MG63 (cell line): Measurements from ENCODE around the gene DCX. TPM values are rescaled to one million over a fixed set of nuclear protein-coding genes. Genes with fewer than 3 reads are reported as not detected.

Source experiments
- DNase-seq: peaks from one replicate; pipeline ENCODE4 v3.0.0-alpha.2; 2020
- H3K27me3 ChIP-seq: fragments of 250-450 bp; sonication (Bioruptor Pico); 2 replicates; pipeline ENCODE4 v1.5.1; 2020; ENCODE audit warnings: mild to moderate bottlenecking, moderate library complexity
- H3K36me3 ChIP-seq: fragments of 250-450 bp; sonication (Bioruptor Pico); 2 replicates; pipeline ENCODE4 v1.5.1; 2020; ENCODE audit warnings: mild to moderate bottlenecking, moderate library complexity
- H3K4me3 ChIP-seq: fragments of 250-450 bp; sonication (Bioruptor Pico); 2 replicates; pipeline ENCODE4 v1.5.1; 2020; ENCODE audit warnings: mild to moderate bottlenecking, moderate library complexity
- H3K9me3 ChIP-seq: fragments of 250-450 bp; sonication (Bioruptor Pico); 2 replicates; pipeline ENCODE4 v1.5.1; 2020; ENCODE audit warnings: mild to moderate bottlenecking, moderate library complexity
- total RNA-seq: library from RNA; depleted of rRNA; stranded (reverse); fragments of >200 nt; shearing (Covaris generic); gene quantifications from 2 replicates; pipeline ENCODE4 v1.2.3, GENCODE V29; 2014; ENCODE audit warnings: low replicate concordance

DCX gene
- total RNA-seq, 1 experiment from 2014 or later: not detected

DNA sequence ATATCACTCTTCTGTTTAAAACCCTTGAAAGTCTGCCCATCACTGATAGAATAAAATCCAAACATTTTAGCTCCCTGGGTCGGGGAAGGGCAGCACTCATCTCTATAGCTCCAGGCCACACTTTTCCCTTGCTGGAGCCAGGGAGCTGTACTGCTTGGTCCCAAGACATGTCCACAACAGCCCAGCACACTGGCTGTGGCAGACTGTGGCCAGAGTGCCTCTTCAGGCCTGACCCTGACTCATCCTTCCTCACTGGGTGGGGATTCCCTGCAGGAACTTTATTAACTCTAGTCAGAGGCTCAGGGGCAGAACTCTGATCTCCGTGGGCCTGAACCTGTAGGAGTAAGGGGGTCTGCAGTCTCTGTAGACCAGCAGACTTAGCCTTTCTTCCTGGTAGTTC, 71.9 kb downstream of the DCX start:
- Histone ChIP-seq H3K9me3 (no peaks in the 10 kb centered on the region), H3K4me3 (no peak overlapping the region), H3K27me3 (no peaks in the 10 kb centered on the region), H3K36me3 (no peaks in the 10 kb centered on the region)
- no peak for DNase-seq

DNA sequence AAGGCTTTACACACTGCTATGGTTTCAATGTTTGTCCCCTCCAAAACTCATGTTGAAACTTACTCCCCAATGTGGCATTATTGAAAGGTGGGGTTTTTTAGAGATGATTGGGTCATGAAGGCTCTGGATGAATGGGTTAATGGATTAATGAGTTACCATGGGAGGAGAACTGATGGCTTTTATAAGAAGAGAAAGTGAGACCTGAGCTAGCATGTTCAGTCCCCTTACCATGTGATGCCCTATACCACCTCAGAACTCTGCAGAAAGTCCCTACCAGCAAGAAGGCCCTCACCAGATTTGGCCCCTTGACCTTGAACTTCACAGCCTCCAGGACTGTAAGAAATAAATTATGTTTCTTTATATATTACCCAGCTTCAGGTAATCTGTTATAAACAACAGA, 72.8 kb downstream of the DCX start:
- Histone ChIP-seq H3K4me3 (no peak overlapping the region), H3K36me3 (no peaks in the 10 kb centered on the region), H3K27me3 (no peaks in the 10 kb centered on the region), H3K9me3 (no peaks in the 10 kb centered on the region)
- no peak for DNase-seq

DNA sequence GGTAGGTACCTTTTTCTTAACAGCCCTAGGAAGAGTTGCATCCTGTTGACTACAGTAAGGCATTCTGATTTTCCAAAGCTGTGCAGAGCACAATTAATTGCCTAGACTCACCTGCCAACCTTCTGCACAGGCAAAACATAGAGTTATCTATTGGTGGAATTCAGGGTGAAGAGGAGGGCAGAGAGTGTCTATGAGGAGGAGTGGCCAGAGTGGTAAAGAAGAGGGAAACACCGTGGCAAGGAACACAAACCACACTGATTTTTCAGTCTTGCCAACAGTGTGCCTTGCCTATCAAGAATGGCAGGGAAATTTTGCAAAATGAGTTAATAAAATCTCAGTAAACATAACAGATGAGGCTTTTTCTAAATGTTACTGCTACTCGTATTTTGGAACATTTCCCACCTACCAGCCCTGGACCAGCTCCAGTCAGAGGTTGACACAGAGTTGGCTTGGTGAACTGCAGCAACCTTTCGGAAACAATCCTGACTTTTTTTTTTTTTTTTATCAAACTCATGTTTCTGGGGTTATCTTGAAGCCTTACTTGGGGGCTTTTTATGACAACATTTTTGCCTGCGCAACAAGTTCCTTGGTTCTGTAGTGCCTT, 73.8 kb downstream of the DCX start:
- Histone ChIP-seq H3K27me3 (no peaks in the 10 kb centered on the region), H3K36me3 (no peaks in the 10 kb centered on the region), H3K9me3 (no peaks in the 10 kb centered on the region), H3K4me3 (no peak overlapping the region)
- no peak for DNase-seq

DNA sequence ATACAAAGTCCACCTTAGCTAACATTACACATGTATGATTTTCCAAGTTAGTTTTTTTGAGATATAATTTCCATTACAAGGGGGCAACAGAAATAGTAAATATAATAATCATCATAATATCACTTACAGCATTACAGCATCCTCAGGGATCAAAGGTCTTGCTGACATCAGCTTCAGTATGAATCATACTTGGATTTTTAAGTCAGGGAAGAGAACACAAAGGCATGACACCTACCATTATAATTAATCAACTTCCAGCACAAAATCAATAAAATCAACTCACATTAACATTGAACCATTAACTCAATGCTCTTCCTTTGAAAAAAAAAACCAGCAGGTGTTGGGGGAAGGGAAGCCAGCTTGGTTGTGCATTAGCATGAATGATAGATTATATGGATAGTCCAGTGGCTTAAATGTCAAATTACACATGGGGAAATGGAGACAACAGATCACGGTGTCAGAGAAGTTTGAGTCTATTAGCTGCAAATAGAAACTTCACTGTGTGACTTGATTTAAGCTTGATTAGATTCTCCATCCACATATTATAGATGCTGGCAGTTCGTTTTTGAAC, 74.8 kb downstream of the DCX start:
- no peak for DNase-seq
- Histone ChIP-seq H3K9me3 (no peaks in the 10 kb centered on the region), H3K27me3 (no peaks in the 10 kb centered on the region), H3K4me3 (no peak overlapping the region), H3K36me3 (no peaks in the 10 kb centered on the region)

DNA sequence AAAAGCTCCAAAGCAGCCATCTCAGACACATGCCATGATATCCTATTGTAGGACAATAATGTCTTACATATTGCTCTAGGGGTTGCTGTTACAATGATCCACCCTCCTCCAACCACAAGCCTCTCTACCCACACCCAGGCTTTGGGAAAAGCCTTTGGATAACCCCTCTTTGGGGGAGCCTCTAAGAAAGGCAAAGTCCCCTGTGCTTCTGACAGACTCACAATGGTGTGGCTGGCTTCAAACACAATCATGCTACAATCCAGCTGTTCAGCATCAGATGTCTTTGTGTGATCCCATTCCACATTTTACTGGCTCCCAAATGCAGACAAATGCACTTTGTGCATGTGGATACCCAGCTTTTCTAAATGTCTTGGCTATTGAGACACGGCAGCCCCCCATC, 75.9 kb downstream of the DCX start:
- H3K9me3 ChIP-seq: no peaks in the 10 kb centered on the region
- no peak for DNase-seq
- no peaks in the 10 kb centered on the region for H3K27me3 ChIP-seq
- H3K4me3 ChIP-seq: no peak overlapping the region
- no peaks in the 10 kb centered on the region for H3K36me3 ChIP-seq

DNA sequence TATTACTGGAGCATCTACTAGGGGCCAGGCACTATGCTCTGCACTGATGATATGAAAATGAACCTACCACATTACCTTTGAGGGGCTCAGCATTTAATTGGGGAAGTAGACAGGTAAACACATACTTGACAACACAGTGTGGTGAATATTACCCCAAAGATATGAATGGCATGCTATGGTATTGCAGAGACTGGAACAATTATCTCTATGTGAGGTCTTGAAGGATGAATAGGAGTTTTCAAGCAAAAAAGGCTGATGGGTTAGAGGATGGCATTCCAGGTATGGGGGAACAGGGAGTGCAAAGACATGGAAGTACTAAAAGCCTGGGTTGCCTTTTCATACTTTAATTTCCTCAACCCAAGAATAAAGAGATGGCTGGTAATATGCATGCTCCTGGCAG, 82.6 kb downstream of the DCX start:
- no peak for DNase-seq
- Histone ChIP-seq H3K4me3 (no peak overlapping the region), H3K9me3 (no peaks in the 10 kb centered on the region), H3K36me3 (no peaks in the 10 kb centered on the region), H3K27me3 (no peaks in the 10 kb centered on the region)

DNA sequence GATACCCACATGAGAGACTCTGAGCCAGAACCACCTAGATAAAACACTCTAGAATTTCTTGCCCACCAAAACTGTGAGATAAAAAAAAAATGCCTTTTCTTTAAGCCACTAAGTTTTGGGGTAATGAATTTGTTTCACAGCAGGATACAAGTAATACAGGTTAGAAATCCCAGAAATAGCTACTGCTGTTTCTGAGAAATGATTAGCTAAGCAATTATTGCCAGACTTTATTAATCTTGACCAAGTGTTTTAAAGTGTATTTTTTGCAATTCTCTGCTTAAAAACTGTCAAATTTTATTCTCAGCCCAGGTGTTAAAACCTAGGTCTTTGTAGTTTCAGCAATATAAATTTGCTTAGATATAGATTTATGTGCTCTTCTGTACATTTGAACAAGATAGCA, 83.1 kb downstream of the DCX start:
- DNase-seq: no peak
- Histone ChIP-seq H3K27me3 (no peaks in the 10 kb centered on the region), H3K9me3 (no peaks in the 10 kb centered on the region), H3K4me3 (no peak overlapping the region), H3K36me3 (no peaks in the 10 kb centered on the region)

DNA sequence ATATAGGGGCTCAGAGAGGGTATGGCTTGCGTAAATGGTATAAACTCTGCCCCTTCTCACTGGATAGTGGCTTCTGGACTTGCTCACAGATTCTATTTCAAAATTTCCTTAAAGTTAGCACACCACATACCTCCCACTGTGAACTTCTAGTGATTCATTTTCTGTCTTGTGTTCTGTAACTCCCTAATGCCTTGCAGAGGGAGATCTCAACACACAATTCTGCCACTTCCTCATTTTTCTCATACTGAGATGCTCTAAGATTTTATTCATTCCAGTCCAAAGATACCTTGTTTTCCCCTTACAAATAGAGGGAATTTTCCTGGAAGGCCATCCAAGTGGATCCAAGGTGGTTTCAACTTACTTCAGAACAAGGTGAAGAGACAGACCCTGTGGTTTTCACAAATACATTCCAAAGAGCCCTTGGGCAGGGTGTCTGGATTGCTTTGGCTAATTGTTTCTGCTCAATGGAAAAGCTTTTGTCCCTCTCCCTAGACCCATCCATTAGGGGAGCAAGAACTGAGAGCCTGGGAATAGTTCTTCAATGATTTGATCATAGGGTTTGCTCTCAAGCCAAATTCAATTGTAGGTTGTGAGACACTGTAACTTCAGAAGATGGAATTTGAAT, 89.6 kb downstream of the DCX start:
- Histone ChIP-seq H3K27me3 (no peaks in the 10 kb centered on the region), H3K4me3 (no peak overlapping the region), H3K36me3 (no peaks in the 10 kb centered on the region), H3K9me3 (no peaks in the 10 kb centered on the region)
- DNase-seq: no peak

DNA sequence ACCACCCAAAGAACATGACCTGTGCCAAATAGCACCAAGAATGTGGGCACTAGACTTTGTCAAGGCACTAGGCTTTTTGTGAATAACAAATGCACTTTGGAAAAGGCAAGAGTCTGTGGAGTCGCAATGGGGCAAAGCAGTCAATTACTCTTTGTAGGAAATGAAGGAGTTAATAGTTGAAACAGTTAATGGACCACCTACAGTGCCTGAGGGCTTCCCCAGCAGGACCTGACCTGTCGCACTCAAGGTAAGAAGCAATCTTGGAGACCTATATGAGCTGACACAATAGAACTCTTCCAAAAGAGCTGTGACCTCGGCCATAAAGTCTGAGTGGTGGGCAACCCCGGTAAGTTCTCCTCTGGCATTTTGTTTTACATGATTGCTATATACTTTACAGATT, 92.5 kb downstream of the DCX start:
- Histone ChIP-seq H3K27me3 (no peaks in the 10 kb centered on the region), H3K9me3 (no peaks in the 10 kb centered on the region), H3K4me3 (no peak overlapping the region), H3K36me3 (no peaks in the 10 kb centered on the region)
- DNase-seq: no peak

DNA sequence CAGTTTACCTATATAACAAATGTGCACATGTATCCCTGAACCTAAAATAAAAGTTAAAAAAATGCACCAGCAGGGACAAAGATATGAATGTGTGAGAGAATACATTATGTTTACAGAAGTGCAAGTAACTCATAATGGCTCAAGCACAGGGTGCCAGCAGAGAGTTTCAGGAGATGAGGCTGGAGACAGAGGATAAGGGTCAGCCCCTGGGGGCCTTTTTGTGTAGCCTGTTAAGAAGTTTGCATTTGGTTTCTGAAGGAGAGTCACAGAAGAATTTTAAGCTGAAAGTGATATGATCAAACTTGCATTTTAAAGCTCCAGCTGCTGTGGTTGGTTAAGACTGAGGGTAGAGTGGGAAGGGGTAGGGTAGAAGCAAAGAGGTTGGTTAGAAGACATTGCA, 93.1 kb downstream of the DCX start:
- no peak for DNase-seq
- H3K36me3 ChIP-seq: no peaks in the 10 kb centered on the region
- H3K9me3 ChIP-seq: no peaks in the 10 kb centered on the region
- H3K27me3 ChIP-seq: no peaks in the 10 kb centered on the region
- H3K4me3 ChIP-seq: no peak overlapping the region

DNA sequence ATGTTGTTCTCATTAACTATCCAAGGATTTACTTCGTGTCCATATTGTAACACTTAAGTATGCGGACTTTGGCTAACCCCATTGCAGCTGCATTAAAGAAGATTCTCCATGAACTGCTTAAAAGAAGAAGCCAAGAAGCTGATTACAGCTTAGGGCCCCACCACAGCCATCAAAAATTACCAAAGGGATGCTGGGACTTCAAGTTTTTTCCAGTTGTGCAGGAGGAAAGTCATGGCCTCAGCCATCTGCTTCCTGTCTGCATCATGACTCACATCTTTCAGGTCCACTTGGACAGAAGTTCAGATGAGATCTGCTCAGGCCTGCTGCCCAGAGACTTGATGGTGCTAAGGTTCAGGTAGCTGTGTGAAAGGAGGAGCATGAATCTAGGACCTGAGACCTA, 102.9 kb downstream of the DCX start:
- H3K9me3 ChIP-seq: no peaks in the 10 kb centered on the region
- no peak for DNase-seq
- no peak overlapping the region for H3K4me3 ChIP-seq
- no peaks in the 10 kb centered on the region for H3K36me3 ChIP-seq
- H3K27me3 ChIP-seq: no peaks in the 10 kb centered on the region

DNA sequence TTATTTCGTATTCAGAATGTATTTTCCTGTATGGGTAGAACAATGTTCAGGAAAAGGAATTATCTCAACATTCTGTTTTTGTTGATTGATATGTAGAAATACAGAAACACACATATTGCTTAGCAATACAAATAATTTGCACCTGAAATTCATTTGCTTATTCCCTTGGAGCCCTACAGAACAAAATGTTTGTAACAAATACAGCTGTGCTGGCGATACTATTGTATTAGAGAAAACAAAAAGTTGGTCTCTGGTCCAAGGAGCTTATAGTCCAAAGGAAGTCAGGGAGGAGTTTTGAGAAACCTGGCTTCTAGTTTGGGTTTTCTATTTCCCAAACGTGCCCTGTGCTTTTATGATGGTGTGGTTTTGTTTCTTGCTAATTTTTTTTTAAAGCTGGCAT, 104.0 kb downstream of the DCX start:
- H3K9me3 ChIP-seq: no peaks in the 10 kb centered on the region
- no peak overlapping the region for H3K4me3 ChIP-seq
- H3K36me3 ChIP-seq: no peaks in the 10 kb centered on the region
- no peaks in the 10 kb centered on the region for H3K27me3 ChIP-seq
- no peak for DNase-seq

DNA sequence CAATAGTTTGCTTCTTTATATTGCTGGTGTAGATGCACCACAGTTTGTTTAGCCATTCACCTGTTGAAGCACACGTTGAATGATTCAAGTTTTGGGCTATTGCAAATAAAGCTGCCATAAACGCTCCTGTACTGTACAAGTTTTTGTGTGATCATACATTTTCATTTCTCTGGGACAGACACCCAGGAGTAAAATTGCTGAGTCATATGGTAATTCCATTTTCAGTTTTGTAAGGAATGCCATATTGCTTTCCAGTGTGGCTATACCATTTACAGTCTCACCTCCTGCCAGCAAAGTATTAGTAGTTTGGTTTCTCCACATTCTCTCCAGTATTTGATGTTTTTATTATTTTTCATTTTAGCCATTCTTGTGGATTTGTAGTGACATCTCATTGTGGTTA, 109.7 kb downstream of the DCX start:
- no peak overlapping the region for H3K4me3 ChIP-seq
- DNase-seq: no peak
- H3K36me3 ChIP-seq: no peaks in the 10 kb centered on the region
- no peaks in the 10 kb centered on the region for H3K9me3 ChIP-seq
- H3K27me3 ChIP-seq: no peaks in the 10 kb centered on the region

DNA sequence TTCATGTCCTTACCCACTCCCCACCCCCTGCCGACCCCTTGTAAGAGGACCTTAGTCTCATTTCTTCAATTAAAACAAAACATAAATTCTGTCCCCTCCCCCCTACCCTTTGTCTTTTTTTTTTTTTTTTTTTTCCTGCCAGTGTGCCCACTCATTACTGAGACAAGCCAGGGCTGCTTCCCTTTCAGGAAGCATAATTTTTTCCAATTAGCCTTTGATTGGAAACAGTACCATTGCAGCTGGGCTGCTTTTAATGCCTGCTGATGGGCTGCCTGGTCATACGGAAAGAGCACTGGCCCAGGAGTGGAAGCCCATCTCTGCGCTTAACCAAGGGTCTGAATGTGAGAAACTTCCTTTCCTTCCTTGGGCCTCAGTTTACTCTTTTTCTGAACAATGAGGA, 123.2 kb downstream of the DCX start:
- Histone ChIP-seq H3K27me3 (no peaks in the 10 kb centered on the region), H3K36me3 (no peaks in the 10 kb centered on the region), H3K9me3 (no peaks in the 10 kb centered on the region), H3K4me3 (no peak overlapping the region)
- DNase-seq: no peak

DNA sequence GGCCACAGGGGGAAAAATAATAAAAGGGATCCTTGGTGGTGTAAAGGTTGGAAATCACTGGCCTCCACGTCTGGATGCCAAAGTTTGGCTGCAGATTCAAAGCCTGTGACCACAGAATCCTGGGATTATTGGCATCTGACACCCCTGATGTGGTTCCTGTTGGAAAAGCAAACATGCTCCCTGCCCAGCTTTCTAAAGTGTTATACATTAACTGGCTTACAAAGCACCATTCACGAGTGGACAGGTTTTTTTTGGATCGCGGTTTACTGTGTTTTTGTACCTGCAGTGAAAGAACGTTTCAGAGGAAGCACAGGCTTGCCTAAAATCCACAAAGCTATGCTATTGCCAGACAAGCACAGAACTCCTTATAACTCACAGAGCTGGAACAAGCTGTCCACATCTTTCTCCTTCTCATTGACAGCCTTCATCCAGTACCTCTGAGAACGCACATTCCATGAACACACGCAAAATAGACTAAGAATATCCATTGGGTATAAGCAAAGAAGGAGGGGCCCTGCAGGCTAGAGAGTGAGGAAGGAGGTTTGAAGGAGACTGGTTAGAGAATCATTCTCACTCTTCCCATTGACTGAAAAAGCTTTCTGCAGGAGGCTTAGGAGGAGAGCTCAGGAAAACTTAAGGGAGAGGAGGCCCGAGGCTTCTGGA, 127.2 kb downstream of the DCX start:
- Histone ChIP-seq H3K36me3 (no peaks in the 10 kb centered on the region), H3K9me3 (no peaks in the 10 kb centered on the region), H3K27me3 (no peaks in the 10 kb centered on the region), H3K4me3 (no peak overlapping the region)
- DNase-seq: no peak

DNA sequence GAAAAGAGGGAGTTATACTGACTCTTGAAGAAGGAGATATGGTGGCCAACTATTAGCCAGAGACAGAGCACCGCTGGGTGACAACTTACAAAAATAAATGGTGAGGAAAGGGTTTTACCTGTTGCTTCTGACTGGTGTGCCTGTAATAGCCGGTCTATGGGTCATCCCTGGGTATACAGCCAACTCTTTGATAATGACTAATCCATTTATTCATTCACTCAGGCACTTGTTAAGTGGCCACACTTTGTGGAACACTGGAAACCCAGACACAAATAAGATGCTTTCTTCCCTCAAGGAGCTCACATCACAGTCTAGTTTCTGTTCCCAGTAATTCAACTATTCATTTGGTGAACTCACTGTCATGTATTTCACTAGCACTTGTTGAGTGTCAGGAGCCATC, 128.5 kb downstream of the DCX start:
- no peaks in the 10 kb centered on the region for H3K9me3 ChIP-seq
- no peaks in the 10 kb centered on the region for H3K36me3 ChIP-seq
- no peaks in the 10 kb centered on the region for H3K27me3 ChIP-seq
- DNase-seq: no peak
- H3K4me3 ChIP-seq: no peak overlapping the region

DNA sequence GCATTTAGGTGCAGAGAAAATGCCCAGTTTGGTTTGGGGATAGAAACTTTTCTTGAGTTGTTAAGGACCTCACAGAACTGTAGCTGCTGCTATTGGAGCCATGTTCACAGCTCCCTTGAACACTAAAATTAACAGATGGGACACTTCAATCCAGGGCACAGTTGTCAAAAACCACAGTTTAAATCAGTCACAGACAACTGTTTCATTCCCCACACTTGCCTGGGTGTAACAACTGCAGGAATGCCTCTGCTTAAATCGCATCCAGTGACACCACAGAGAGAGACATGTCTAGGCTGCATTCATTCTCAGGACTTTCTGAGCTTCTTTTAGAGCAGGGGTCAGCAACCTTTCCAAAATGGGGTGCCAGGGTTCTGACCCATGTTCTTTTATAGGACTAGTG, 129.0 kb downstream of the DCX start:
- H3K27me3 ChIP-seq: no peaks in the 10 kb centered on the region
- H3K4me3 ChIP-seq: no peak overlapping the region
- no peaks in the 10 kb centered on the region for H3K36me3 ChIP-seq
- no peak for DNase-seq
- no peaks in the 10 kb centered on the region for H3K9me3 ChIP-seq

DNA sequence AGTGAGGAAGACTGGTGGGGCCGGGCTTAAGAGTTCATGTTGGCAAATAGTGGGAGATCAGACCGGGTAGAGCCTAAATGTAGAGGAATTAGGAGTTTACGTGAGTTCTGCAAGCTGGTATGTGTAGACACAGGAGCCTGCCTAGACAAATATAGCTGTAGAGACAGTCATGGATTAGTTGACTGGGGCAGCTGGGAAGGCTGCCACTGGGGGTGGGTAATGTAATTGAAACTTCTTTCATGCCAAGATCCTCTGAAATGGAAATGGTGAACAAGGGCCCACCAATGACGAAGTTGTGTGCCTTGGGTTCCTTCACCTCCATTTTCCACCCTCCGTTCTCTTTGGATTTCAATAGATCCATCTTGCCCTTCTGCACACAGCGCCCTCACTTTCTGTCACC, 129.9 kb downstream of the DCX start:
- no peaks in the 10 kb centered on the region for H3K9me3 ChIP-seq
- DNase-seq: no peak
- no peaks in the 10 kb centered on the region for H3K36me3 ChIP-seq
- no peaks in the 10 kb centered on the region for H3K27me3 ChIP-seq
- H3K4me3 ChIP-seq: no peak overlapping the region
